ENCODE measurements around the gene PHOSPHO1.

DNA sequence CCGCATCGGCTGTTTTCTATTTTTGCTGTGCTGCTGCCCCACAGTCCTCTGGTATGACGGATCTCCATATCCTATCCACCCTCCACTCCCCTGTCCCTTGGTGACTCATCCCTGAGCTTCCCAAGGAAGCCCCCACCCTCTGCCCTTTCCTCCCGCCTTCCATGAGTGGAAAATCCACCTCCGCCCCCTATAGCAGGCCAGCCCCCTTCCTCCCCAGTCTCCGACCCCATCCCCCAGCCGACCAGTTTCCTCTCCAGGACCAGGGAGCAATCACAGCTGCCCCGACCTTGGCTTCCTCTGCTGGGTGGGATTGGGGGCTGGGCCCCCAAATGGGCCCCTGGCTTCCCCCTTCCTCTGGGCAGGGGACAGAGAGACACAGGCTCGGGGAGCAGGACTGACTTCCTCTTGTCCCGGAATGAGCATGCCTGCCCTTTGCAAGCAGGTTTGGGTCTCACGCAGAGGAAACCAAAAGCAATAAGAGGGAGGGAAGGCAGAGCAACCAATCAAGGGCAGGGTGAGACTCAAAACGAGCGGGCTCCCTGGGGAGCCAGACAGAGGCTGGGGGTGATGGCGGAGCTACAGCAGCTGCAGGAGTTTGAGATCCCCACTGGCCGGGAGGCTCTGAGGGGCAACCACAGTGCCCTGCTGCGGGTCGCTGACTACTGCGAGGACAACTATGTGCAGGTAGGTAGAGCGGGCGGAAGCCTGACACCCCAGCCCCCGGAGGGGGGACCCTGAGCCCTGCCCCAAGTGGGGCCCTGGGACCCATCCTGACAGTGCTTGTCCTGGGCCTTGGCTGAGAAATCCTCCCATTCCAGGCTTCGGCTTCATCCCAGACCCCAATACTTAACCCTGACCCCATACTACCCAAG lies 20.2 kb downstream of the PHOSPHO1 start, which contains the start of the genes ABI3 and GNGT2:
- TF ChIP-seq, protein P1, sequence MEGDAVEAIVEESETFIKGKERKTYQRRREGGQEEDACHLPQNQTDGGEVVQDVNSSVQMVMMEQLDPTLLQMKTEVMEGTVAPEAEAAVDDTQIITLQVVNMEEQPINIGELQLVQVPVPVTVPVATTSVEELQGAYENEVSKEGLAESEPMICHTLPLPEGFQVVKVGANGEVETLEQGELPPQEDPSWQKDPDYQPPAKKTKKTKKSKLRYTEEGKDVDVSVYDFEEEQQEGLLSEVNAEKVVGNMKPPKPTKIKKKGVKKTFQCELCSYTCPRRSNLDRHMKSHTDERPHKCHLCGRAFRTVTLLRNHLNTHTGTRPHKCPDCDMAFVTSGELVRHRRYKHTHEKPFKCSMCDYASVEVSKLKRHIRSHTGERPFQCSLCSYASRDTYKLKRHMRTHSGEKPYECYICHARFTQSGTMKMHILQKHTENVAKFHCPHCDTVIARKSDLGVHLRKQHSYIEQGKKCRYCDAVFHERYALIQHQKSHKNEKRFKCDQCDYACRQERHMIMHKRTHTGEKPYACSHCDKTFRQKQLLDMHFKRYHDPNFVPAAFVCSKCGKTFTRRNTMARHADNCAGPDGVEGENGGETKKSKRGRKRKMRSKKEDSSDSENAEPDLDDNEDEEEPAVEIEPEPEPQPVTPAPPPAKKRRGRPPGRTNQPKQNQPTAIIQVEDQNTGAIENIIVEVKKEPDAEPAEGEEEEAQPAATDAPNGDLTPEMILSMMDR (IDR thresholded peaks at IDR 0.05): no peak
- TF ChIP-seq POLR2AphosphoS5 (IDR thresholded peaks at IDR 0.05): peak; percentile 70 to 81 (median 73)
- TF ChIP-seq POLR2A (IDR thresholded peaks at IDR 0.05): peak; percentile 72
- no peak for TF ChIP-seq EP300 (IDR thresholded peaks at IDR 0.05; ENCODE audit: low read depth)

Data from transverse colon (tissue), 4 donors.